GM21723 (cell line): ENCODE measurements around the gene VWC2.

ENCODE experiments used
- ATAC-seq: cut with Tn5 transposase; IDR thresholded peaks from one replicate; pipeline ENCODE4 v1.9.1; 2021; ENCODE audit warnings: mild to moderate bottlenecking, moderate library complexity; ENCODE audit not compliant: unreplicated experiment

Gene VWC2

DNA sequence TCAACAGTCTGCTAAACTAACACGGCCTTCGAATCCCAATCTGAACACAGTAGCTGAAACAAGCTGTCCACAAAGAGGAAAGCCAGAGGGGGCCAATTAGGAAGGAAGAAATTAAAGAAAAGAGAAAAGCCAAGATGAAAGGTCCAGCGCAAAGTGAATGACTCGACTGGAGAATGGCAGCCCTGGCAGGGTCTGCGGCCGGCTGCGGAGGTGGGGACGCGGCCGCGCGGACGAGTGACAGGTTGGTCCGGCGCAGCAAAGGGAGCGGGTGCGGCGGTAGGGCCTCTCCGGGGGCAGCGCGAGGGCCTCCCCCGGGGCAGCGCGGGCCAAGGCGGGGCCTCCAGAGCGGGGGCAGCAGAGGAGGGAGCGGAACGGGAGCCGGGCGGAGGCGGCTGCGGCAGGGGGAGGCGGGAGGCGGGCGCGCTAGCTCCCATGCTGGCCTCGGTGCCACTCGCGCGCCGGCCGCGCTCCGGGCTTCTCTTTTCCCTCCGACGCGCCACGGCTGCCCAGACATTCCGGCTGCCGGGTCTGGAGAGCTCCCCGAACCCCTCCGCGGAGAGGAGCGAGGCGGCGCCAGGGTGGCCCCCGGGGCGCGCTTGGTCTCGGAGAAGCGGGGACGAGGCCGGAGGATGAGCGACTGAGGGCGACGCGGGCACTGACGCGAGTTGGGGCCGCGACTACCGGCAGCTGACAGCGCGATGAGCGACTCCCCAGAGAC, at the start of gene VWC2:
Gene VWC2, plus strand, starts transcription at position 421 of the 718 bp plus-strand sequence. CDS start 1,798 bp downstream, outside the sequence.
- peak; percentile 26 for ATAC-seq

DNA sequence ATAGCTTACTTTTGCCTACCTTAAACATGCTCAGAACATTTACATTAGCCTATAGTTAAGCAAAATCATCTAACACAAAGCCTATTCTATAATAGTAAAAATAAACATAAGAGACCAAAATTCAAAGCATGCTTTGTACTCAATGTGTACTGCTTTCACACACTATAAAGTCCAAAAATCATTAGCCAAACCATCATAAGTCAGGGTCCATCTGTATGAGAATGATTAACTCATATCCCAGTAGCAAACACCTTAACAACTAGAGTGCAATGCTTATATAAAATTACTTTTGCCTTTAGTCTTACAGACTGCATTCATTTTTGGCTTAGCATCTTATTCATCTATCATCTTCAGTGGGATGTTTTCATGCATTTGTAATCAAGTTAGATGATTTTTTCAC, 49.4 kb upstream of the VWC2 start:
- no peak for ATAC-seq

DNA sequence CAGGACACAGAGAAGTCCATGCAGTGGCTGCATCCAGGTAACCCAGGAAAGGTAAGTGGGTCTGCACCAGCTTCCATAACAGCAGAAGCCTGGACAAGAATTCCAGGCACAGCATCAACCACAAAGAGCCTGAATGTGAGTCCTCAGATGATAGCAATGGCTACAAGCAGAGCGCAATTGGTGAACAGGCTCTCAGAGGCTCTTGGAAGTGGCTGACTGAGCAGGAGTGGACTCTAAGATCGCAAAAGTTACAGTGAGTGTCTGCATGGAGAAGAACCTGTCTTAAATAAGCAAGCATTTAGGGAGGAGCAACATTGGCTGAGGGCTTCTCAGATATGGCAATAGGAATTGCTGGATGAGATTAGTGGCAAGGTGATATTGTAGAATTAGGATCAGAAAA, 41.6 kb upstream of the VWC2 start:
- ATAC-seq = no peak

DNA sequence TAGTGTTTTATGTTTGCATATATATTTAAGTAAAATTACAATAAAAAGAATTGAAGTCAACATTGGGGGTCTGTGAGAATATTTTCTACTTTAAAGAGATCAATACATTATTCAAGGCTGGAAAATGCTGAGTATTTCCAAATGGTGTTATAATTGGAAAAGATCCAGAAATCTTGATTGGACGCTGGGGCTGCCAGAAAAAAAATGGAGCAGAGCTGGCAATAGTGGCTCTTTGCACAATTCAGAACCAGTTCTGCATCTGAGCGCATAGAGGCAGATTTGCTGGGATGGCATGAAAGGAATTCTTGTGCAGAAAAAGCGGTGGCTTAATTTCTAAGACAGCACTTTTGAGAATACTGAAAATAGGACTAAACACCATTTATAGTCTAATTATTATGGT, 10.8 kb upstream of the VWC2 start:
- ATAC-seq = no peak

DNA sequence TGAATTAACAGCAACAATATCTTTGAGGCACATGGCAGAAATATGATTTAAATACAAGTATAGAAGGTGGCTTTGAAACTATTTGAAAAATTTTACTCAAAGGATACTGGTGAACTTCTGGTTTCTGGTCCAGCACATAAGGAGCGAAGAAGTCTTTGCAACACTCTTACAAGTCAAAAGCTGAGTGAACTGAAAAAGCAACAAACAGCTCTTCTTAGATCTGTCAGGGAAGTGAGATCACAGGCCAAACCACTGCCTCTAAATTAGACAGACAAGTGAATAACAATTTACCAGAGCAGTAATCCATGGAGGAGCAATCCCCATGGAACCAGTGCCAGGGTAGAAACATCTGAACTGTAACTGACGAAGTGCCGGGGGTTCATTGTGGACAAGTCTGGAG, 9.6 kb upstream of the VWC2 start:
- no peak for ATAC-seq

DNA sequence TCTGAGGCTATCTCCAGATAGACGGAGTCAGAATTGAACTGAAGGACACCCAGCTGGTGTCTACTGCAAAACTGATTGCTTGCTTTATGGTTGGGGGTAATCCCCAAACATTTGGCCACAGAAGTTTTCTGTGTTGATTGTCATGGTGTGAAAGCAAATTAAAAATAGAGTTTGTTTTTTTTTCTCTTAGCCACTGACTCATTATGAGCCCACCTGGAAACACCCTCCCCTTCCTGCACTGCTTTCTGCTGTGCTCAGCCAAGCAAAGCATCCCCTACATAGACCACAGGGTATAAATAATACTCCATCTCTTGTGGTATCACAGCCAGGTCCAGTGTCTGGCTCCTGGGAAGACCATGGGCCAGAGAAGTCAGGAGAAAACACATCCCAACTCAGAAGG, 6.5 kb upstream of the VWC2 start:
- peak; percentile 89 for ATAC-seq

DNA sequence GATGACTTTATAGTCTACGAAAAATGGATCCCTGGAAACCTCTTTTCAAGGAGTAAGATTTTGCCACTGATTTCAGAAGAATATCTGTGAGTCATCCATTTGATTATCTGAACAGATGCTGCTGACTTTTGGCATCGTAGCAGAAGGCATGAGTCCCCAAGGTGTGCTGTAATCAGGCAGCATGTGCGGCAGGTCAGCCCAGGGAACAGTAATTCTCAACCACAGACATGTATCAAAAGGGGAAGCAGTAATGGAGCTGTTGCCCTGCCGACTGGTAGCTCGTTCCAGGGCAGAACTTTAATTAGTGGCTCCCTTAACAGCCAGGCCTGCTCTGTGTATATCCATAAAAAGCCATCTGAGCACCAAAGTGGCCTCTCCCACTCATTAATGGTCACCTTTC, 5.7 kb upstream of the VWC2 start:
- peak; percentile 19 for ATAC-seq

DNA sequence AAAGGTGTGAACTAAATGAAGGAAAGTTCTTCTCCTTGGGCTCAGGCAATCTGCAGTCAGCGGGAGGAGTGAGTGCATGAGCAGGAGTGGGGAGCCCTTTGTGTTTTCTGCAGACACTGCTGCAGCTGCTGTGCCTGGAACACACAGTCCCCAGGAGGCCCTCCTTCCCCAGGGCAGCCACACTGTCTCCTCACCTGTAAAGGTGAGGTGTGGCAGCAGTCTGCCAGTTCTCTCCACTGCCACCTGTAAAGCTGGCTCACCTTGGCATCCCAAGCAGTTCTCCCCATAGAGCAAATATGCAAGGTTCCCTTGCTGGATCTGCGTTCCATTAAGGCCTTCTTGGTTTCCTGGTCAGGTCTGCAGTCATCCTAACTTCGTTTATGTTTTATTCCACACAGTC, 5.2 kb upstream of the VWC2 start:
- ATAC-seq = no peak

DNA sequence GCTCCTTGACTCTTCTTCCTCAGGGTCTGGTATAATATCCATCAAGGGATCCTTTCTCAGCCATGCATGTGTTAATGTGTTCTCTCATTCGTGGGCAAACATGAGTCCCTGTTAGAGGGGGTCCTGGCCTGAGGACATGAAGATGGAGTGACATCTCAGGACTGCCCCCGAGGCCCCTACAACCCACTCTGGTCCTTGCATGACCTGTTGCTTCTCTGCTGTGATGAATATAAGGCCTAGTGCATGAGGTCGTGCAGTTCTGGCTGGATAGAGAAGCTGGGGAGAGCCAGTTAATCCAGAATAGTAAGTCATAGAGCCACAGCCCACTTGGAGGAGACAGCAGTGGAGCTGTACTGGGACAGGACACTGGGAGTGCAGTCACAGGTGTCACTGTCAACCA, 4.6 kb upstream of the VWC2 start:
- ATAC-seq = no peak

DNA sequence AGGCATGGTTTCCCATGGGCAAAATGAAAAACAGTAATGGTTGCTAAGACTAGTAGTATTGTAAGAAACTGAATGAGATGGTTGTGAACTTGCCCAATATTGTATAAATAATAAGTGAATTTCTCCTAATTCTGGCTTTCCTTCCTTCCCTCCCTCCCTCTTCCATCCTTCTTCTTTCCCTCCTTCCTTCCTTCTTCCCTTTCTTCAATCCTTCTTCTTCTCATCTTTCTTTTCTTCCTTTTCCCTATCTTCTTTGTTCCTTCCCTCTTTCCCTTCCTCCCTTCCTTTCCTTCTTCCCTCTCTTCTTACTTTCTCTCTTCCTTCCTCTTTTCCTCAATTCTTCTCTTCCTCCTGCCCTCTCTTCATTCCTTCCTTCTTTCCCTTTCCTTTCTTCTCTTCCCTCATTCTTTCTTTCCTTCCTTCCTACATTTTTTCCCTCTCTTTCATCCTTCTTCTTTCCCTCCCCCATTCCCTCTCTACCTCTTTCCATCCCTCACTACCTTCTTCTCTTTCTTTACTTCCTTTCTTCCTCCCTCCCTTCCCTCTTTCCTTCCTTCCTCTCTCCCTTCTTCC, 4.1 kb upstream of the VWC2 start:
- no peak for ATAC-seq

DNA sequence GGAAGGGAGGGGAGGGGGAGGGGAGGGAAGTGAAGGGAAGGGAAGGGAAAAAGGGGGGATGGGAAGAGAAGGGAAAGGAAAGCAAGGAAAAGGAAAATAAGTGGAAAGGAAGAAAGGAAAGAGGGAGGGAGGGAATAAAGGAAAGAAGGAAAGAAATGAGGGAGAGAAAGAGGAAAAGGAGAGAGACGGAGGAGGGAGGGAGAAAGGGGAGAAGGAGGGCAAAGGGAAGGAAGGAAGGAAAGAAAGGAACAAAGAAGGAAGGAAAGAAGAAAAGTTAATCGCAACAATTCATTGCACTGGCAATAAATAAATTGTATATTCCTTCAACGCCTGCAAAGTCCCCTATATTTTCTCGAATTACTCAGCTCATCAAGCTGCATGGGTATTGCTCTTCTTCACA, 2.6 kb upstream of the VWC2 start:
- no peak for ATAC-seq

DNA sequence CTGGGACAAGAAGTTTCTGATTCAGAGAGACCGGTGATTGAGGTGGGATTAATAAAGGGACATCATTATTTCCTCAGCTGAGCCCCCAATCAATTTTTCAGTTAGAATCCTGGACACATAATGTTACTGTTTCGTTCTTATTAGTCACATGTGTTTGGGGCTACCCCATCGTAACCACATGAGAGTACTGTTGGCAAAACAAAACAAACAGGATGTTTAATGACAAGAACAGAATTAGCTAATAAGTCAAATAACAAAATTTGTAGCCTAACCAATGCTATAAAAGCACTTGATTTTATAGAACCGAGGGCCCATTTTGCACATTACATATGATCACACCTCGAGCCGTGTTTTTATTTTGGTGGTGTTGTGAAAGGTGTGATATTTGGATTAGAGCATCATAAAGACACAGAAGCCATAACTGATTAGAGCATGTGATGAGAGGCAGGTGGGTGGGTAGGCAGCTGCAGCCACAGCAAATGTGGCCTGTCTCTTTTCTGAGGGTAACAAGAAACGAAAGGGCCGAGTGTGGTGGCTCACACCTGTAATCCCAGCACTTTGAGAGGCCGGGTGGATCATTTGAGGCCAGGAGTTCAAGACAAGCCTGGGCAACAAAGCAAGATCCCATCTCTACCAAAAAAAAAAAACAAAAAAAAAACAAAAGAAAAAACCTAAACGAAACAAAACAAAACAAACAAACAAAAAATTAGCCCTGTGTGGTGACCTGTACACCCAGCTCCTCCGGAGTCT, 1.8 kb upstream of the VWC2 start:
- peak; percentile 36 for ATAC-seq

DNA sequence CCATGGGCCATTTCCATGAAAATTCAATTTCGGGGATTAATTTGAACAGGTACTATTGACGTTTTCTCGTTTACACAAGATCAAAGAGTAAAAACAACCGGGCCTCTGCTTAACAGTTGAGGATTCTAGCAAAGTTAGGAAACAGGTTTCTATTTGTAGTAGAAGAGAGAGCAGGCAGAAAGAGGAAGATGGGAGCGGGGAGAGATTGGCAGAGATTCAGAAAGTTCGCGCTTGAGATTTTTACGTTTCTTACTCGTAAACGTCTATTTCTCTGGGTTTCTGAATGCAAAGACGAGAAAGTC, 571 bp upstream of the VWC2 start:
- ATAC-seq = no peak

DNA sequence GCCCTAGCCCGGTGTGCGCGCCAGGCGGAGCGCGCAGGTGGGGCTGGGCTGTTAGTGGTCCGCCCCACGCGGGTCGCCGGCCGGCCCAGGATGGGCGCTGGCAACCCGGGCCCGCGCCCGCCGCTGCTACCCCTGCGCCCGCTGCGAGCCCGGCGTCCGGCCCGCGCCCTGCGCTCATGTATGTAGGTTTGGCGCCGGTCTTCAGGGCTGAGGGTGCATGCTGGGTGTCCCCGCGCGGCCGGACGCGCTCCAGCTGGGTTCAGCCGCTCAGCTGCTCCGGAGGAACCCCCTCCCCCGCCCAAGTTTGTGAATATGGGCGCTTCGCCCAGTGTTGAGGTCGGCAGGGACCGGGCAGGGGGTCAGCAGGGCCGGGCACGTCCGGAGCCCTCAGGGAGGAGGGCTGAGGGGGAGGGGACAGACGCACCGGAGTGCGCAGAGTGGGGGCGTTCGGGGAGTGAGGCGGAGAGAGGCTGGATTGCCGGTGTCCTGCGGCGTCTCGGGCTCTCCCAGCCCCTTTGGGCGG, 559 bp downstream of the VWC2 start:
- ATAC-seq = peak; percentile 3

DNA sequence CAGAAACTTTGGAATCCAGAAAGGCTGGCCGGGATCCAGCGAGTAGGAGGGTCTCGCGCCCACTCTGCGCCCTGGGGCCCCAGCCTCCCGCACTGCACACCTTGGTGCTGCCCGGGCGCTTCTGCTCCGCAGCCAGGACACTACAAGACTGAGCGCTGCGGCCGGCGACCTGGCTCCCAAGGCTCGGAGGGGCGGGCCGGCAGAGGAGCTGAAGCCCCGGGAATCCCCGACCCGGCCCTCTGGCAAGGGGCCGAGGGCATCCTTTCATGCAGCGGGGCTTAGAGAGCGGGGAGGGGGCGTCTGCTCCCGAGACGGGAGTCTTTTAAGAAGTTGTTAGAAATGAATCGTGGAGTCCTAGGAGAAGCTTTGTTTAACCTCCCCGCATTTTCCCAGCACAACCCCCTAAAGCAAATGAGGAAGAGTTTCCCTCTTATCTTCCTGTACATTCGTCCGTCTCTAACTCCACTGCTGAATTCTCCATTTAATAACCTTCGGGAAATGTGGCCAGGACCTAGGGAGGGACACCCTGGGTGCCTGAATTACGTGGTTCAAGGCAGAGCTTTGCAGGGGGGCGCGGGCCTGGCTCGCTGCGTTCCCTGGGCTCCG, 1.1 kb downstream of the VWC2 start:
- no peak for ATAC-seq

DNA sequence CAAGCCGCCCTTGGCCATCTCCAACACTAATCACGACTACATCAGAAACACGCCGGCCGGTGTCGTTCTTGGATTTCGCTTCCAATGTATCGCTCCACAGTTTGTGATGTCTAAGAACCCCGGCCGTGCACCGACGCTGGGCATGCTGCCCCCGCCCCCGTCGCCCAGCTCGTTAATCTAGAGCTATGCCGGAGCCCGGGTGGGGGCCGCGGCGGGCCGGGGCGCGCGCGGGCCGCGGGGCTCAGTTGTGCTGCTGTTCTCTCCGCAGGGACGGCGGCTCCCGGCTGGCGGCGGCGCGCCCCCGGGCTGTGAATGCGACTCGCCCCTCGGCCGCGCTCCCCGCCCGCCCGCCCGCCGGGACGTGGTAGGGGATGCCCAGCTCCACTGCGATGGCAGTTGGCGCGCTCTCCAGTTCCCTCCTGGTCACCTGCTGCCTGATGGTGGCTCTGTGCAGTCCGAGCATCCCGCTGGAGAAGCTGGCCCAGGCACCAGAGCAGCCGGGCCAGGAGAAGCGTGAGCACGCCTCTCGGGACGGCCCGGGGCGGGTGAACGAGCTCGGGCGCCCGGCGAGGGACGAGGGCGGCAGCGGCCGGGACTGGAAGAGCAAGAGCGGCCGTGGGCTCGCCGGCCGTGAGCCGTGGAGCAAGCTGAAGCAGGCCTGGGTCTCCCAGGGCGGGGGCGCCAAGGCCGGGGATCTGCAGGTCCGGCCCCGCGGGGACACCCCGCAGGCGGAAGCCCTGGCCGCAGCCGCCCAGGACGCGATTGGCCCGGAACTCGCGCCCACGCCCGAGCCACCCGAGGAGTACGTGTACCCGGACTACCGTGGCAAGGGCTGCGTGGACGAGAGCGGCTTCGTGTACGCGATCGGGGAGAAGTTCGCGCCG, 1.9 kb downstream of the VWC2 start:
- no peak for ATAC-seq

DNA sequence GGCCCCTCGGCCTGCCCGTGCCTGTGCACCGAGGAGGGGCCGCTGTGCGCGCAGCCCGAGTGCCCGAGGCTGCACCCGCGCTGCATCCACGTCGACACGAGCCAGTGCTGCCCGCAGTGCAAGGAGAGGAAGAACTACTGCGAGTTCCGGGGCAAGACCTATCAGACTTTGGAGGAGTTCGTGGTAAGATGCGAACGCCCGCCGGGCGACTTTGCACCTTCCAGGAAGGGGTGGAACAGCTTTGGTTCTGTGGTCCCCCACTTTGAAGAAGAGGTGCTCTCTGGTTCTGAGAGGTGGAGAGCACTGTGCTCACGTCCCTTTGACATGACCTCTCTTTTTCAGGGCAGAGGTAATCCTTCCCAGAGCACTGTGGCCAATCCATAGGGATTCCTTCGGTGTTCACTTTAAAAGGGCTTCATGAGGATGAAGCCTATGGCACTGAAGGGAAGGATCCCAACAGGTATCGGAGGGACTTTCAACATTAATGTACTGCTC, 2.6 kb downstream of the VWC2 start:
- ATAC-seq = no peak

DNA sequence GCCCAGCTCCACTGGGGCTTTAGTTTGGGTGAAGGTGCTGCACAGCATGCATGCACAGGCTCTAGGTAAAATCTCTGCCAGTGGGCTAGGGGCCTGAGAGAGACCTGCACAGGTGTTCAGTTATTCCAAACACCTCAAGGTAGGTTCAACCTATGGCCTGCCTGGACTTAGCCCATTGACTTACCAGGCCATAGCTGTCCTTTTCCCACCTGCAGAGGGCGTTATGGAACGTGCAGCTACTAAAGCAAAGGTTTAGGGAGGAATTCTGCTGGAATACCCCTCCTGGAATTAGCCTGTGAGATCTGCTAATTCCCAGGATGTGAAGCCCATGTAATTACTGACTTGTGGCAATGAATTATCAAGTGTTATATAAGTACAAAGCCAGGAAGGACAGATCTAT, 3.6 kb downstream of the VWC2 start:
- no peak for ATAC-seq

DNA sequence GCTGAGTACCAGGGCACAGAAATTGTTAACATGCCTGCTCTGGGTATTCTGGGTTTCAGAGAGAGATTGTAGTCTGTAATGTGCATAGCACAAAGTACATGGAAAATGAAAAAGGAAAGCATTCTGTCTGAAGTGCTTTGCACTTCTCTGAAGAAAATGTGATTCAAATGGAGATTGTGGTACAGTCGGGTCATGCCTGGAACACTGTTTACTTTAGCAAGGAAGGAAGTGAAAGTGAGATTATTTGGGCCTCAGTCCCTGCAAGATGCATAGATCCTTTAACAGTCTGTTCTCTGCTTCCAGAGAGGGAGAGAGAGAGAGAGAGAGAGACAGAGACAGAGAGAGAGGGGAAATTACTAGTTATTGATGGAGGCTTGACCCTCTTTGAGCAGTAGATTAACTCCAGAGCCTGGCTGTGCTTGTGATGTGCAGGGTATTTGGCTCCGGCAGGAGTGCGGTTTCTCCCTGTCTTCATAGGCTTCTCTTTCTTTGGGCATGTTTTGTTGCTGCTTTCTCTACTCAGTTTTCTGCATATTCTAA, 5.4 kb downstream of the VWC2 start:
- no peak for ATAC-seq

DNA sequence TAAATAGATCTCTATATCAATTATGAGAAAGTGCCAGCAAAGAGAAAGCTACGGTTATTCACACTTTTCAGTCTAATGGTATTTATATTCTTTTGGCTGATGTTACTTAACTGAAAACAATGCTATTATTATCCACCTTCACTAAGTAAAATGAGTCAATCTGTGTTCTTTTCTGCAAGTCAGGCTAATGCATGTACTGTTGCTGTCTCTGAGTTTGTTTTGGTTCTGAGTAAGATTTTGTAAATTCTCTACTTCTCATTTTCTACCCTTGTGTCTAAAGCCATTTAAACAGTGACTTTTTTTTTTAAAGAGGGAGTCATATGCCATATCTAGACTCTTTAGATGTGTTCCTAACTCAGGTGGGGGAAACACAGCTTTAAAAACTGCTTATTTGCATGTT, 7.5 kb downstream of the VWC2 start:
- no peak for ATAC-seq
